Kidney (tissue), 14 donors: Measurements from ENCODE around the gene ABCG1. TPM values are rescaled to one million over a fixed set of nuclear protein-coding genes. Genes with fewer than 3 reads are reported as not detected.

Experiments used
- DNase-seq, 5 donors: peaks; one replicate each; pipeline ENCODE4 v3.0.0-alpha.2; 2013 to 2020
- FAIRE-seq: peaks from 2 replicates; lab custom pipeline; 2012; peaks lifted over from hg19 to GRCh38; lab: Jason Lieb, UNC
- H3K27ac ChIP-seq, 2 donors: one replicate each; pipeline ENCODE4 v1.7.0; 2013; ENCODE audit warnings: low read depth in 2 of 2, low read length in 2 of 2, inconsistent platforms in 1 of 2
- H3K27me3 ChIP-seq: one replicate; pipeline ENCODE4 v1.7.1; 2013; ENCODE audit warnings: low read length, inconsistent platforms; ENCODE audit not compliant: control insufficient read depth, insufficient read depth
- H3K36me3 ChIP-seq, 3 donors: one replicate each; pipeline versions ENCODE4 v1.7.0 to v1.7.1; 2013; ENCODE audit warnings: low read length in 3 of 3, control low read depth in 1 of 3, inconsistent platforms in 1 of 3; ENCODE audit not compliant: insufficient read depth in 3 of 3, control insufficient read depth in 2 of 3
- H3K4me1 ChIP-seq, 3 donors: one replicate each; pipeline versions ENCODE4 v1.7.0 to v1.7.1; 2013; ENCODE audit warnings: low read length in 3 of 3, inconsistent platforms in 1 of 3, low read depth in 1 of 3; ENCODE audit not compliant: control insufficient read depth in 2 of 3, insufficient read depth in 2 of 3
- H3K4me3 ChIP-seq, 3 donors: one replicate each; pipeline versions ENCODE4 v1.7.0 to v1.8.1; 2013; ENCODE audit warnings: low read length in 3 of 3, control low read depth in 1 of 3, inconsistent platforms in 1 of 3
- H3K9ac ChIP-seq, 3 donors: one replicate each; pipeline versions ENCODE4 v1.7.0 to v1.7.1; 2013; ENCODE audit warnings: low read length in 3 of 3, control low read depth in 1 of 3, inconsistent platforms in 1 of 3
- H3K9me3 ChIP-seq, 3 donors: one replicate each; pipeline versions ENCODE4 v1.7.0 to v1.7.1; 2013; ENCODE audit warnings: low read length in 3 of 3, control low read depth in 1 of 3, inconsistent platforms in 1 of 3; ENCODE audit not compliant: control insufficient read depth in 2 of 3, insufficient read depth in 1 of 3
- intact Hi-C: fragments of 100-400 bp; cut with DNase I; formaldehyde crosslinking; loops from one replicate; pipeline ENCODE4 v1.11.1; 2022
- polyA plus RNA-seq: library from polyadenylated mRNA; stranded (reverse); fragments of 350-450 nt; fragmentation: Illumina TruSeq; extraction: RNeasy Lipid Tissue Mini Kit (QIAGEN cat#74804); gene quantifications from one replicate; pipeline ENCODE4 v1.2.3, GENCODE V29; 2014; ENCODE audit warnings: low read depth, low replicate concordance; ENCODE audit not compliant: insufficient read depth
- total RNA-seq: library from RNA; stranded (reverse); fragmentation: NEBNext Ultra II Directional; extraction: Animal tissue kit (Norgen Biotek cat#: 25700); gene quantifications from one replicate; pipeline ENCODE4 v1.2.1, GENCODE V29; 2021
- TF ChIP-seq, protein P1 (sequence below): IDR thresholded peaks from 3 replicates; pipeline ENCODE4 v1.5.1; 2012; ENCODE audit warnings: mild to moderate bottlenecking, moderate library complexity, borderline replicate concordance; ENCODE audit not compliant: insufficient read depth; ENCODE audit errors: extremely low read depth
- donor health status: control.
- donor health status: control.
- donor health status: control.
- donor health status: control.
- donor health status: control.
- donor health status: DM: yes; HTN: yes; CAD: no.
- donor health status: Normal renal cell carcinoma (clear cell type).

Gene ABCG1
- total and polyA plus RNA-seq, 2 donors from 2014 or later = 5.6 to 27.6 TPM

DNA sequence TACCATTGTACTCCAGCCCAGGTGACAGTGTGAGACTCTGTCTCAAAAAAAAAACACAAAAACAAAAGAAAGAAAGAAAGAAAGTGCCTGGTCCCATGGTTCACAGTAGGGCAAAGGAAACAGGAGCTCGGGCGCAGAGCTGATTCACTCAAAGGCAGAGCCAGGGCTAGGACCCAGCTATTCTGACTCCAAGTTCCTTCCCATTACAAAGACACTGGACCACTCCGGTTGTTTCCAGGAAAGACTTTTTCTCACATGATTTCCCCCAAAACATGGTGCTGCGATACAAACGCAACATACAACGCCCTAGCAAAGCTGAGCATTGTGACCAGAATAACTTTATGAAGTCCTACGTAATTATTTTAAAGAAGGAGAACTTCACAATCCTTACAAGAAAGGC lies 10.7 kb downstream of the ABCG1 start:
- peak in 1 of 5 donors; percentile 10 for DNase-seq
- Histone ChIP-seq H3K36me3 (no peaks in the 10 kb centered on the region), H3K4me3 (no peak overlapping the region), H3K27ac (no peak overlapping the region), H3K9me3 (no peaks in the 10 kb centered on the region), H3K9ac (no peak overlapping the region), H3K4me1 (peaks cover 9 to 37% (median 22%) of the 10 kb centered on the region in 3 donors), H3K27me3 (no peaks in the 10 kb centered on the region)
- intact Hi-C loops = no loop called here
- no peak for FAIRE-seq
- TF ChIP-seq, protein P1, sequence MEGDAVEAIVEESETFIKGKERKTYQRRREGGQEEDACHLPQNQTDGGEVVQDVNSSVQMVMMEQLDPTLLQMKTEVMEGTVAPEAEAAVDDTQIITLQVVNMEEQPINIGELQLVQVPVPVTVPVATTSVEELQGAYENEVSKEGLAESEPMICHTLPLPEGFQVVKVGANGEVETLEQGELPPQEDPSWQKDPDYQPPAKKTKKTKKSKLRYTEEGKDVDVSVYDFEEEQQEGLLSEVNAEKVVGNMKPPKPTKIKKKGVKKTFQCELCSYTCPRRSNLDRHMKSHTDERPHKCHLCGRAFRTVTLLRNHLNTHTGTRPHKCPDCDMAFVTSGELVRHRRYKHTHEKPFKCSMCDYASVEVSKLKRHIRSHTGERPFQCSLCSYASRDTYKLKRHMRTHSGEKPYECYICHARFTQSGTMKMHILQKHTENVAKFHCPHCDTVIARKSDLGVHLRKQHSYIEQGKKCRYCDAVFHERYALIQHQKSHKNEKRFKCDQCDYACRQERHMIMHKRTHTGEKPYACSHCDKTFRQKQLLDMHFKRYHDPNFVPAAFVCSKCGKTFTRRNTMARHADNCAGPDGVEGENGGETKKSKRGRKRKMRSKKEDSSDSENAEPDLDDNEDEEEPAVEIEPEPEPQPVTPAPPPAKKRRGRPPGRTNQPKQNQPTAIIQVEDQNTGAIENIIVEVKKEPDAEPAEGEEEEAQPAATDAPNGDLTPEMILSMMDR = no peak

DNA sequence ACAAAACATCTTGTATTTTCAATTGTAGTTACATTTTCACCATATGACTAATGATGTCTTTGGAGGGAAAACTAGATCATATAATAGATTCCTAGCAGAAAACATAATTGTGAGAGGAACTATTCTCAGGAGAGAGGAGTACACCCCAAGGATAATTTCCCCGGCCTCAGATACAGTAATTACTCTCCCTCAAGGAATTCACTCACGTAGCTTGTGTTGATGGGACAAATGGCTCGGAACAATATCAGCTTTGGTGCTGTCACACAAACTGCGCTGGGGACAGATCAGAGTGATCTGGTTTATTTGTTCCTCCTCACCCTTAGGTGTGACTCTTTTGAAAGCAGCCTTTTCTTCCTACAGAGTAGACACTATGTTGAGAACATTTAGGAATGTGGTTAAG lies 11.2 kb downstream of the ABCG1 start:
- Histone ChIP-seq H3K4me1 (peaks cover 9 to 41% (median 22%) of the 10 kb centered on the region in 3 donors), H3K27ac (no peak overlapping the region), H3K9ac (no peak overlapping the region), H3K36me3 (no peaks in the 10 kb centered on the region), H3K9me3 (no peaks in the 10 kb centered on the region), H3K4me3 (no peak overlapping the region), H3K27me3 (no peaks in the 10 kb centered on the region)
- FAIRE-seq = no peak
- peak in 1 of 5 donors; percentile 6 for DNase-seq
- intact Hi-C loops = no loop called here
- TF ChIP-seq, protein P1 = no peak

DNA sequence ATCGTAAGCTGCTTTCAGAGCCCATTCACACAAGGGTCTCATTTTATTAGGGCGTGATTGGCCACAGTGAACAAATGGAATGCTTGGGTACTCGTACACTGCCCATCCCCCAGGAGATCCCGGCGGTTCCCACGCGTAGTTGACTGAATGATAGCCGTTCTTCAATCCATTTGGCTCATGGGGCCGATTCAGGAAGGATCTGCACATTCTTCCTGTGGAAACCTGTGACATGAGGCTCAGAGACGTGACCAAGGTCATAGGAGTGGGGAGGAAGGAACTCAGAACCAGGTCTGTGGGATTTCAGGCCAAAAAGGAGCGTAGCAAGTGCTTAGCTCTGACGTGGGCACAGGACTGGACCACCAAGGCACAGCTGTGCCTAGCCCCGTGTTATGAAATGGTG lies 11.7 kb downstream of the ABCG1 start:
- TF ChIP-seq, protein P1 = no peak
- FAIRE-seq = no peak
- Histone ChIP-seq H3K36me3 (no peaks in the 10 kb centered on the region), H3K4me1 (peaks cover 13 to 45% (median 27%) of the 10 kb centered on the region in 3 donors), H3K4me3 (no peak overlapping the region), H3K9ac (no peak overlapping the region), H3K27me3 (no peaks in the 10 kb centered on the region), H3K27ac (no peak overlapping the region), H3K9me3 (no peaks in the 10 kb centered on the region)
- intact Hi-C loops = no loop called here
- DNase-seq = peak in 1 of 5 donors; percentile 45

DNA sequence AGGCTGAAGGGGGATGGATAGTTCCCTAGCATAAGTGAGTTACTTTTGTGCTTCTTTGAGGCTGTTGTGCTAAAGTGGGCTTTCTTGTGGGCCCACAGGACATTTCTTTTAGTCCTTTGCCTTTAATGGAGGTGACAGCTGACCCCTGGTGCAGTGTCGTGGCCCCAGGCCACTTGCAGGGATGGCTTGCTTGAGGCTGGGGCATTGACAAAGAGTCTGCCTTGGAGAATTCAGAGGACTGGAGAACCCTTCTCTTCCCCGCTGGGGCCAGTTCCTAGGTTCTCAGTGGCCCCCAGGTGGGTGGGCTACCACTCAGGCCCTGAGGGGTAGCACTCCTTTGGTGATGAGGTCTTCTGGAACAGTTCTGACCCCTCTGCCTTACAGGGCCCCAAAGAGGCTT lies 12.8 kb downstream of the ABCG1 start:
- no peaks in the 10 kb centered on the region for H3K9me3 ChIP-seq
- intact Hi-C loops = no loop called here
- H3K36me3 ChIP-seq = no peaks in the 10 kb centered on the region
- H3K4me3 ChIP-seq = no peak overlapping the region
- TF ChIP-seq, protein P1 = no peak
- H3K4me1 ChIP-seq = peaks cover 13 to 54% (median 34%) of the 10 kb centered on the region in 3 donors
- H3K9ac ChIP-seq = no peak overlapping the region
- DNase-seq = peak in 1 of 5 donors; percentile 29
- H3K27me3 ChIP-seq = no peaks in the 10 kb centered on the region
- no peak for FAIRE-seq
- H3K27ac ChIP-seq = no peak overlapping the region
